GM20000 (cell line): ENCODE data around the gene AMD1.

Source experiments
- DNase-seq: peaks from one replicate; pipeline ENCODE4 v3.0.0; 2012; ENCODE audit warnings: low spot score
- TF ChIP-seq, protein P1 (sequence below): IDR thresholded peaks from 2 replicates; pipeline ENCODE4 v1.5.1; 2012; ENCODE audit warnings: mild to moderate bottlenecking, control low read depth; ENCODE audit errors: extremely low read depth, missing control alignments

Gene AMD1

DNA sequence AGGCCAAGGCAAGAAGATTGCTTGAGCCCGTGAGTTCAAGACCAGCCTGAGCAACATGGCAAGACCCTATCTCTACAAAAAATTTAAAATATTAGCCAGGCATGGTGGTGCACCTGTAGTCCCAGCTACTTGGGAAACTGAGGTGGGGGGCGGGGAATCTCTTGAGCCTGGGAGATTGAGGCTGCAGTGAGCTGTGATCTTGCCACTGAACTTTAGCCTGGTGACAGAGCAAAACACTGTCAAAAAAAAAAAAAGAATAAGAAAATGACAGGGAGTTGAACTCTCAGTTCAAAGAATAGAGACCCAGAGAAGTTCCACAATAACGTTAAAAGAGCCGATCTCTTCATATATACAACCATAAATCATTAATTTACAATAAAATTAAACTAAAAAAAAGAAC lies 24.8 kb upstream of the AMD1 start:
- TF ChIP-seq, protein P1, sequence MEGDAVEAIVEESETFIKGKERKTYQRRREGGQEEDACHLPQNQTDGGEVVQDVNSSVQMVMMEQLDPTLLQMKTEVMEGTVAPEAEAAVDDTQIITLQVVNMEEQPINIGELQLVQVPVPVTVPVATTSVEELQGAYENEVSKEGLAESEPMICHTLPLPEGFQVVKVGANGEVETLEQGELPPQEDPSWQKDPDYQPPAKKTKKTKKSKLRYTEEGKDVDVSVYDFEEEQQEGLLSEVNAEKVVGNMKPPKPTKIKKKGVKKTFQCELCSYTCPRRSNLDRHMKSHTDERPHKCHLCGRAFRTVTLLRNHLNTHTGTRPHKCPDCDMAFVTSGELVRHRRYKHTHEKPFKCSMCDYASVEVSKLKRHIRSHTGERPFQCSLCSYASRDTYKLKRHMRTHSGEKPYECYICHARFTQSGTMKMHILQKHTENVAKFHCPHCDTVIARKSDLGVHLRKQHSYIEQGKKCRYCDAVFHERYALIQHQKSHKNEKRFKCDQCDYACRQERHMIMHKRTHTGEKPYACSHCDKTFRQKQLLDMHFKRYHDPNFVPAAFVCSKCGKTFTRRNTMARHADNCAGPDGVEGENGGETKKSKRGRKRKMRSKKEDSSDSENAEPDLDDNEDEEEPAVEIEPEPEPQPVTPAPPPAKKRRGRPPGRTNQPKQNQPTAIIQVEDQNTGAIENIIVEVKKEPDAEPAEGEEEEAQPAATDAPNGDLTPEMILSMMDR, result no peak
- no peak for DNase-seq

DNA sequence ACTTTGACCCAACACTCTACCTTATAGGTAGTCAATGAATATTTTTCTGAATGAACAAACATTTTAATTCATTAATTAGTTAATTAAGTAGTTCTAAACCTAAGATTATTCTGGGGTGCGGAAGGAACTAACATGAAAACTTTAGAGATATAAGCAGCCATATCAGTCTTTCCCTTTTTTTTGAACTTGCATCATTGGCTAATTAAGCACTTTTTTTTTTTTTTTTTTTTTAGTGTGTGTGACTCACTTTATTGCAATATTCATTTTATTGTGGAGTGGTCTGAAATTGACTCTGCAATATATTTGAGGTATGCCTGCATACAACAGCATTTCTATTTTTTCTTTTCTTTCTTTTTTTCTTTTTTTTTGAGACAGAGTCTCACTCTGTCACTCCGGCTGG lies 21.8 kb upstream of the AMD1 start:
- TF ChIP-seq, protein P1, result no peak
- DNase-seq, result no peak

DNA sequence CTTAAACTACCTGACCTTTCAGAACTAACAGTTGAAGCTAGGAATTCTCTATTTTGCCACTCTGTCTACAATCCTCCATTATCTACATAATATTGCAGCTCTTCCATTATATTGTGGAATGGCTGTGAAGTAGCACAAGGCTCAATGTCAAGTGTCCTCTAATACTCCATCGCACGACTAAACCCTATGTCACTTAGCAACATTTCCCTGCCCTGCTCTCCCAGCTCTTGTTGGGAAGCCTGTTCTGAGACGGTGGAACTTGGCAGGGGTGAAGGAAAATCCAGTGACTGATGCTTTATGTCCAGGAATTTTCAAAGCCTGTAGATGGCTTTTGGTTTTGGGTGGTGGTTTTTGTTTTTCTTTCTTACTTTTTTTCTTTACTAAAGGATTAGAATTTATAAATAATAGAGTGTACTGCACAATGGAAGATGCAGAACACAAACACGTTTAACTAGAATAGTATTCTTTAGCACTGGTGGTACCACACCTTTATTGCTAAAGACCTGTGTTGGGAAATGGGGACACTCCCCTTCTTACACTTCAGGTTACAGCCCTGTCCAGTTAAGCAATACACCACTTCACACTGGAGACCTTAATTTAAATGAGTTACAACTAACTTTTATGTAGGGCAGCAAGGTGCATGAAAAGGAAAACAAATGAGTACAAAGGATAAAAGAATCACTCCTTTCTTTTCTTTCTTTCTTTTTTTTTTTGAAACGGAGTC lies 20.7 kb upstream of the AMD1 start:
- no peak for DNase-seq
- TF ChIP-seq, protein P1, result no peak

DNA sequence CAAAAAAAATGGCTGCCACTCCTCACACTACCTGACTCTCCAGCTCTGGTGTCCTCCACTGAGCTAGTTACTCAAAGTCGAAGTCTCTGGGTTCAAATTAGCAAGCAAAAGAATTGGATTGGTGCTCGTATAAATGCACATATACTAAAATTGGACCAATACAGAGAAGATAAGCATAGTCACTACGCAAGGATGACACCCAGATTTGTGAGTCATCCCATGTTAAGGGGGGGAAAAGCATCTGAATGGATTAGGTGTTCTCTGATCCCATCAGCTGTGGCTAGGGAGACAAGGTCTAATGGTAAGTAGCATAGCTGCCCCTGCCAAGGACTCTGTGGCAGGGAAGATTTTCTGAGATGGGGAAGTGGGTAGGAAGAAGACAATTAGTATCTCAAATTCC lies 18.3 kb upstream of the AMD1 start:
- TF ChIP-seq, protein P1, result no peak
- DNase-seq, result no peak

DNA sequence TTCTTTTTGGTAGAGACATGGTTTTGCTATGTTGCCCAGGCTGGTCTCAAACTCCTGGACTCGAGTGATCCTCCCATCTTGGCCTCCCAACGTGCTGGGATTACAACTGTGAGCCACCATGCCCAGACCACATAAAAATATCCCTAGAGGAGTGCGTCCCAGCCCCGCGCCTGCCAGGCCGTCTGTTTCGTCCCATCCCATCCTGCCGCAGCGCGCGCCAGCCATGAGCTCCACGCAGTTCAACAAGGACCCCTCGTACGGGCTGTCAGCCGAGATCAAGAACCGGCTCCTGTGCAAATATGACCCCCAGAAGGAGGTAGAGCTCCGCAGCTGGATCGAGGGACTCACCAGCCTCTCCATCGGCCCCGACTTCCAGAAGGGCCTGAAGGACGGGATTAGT lies 16.6 kb upstream of the AMD1 start:
- DNase-seq, result no peak
- TF ChIP-seq, protein P1, result no peak

DNA sequence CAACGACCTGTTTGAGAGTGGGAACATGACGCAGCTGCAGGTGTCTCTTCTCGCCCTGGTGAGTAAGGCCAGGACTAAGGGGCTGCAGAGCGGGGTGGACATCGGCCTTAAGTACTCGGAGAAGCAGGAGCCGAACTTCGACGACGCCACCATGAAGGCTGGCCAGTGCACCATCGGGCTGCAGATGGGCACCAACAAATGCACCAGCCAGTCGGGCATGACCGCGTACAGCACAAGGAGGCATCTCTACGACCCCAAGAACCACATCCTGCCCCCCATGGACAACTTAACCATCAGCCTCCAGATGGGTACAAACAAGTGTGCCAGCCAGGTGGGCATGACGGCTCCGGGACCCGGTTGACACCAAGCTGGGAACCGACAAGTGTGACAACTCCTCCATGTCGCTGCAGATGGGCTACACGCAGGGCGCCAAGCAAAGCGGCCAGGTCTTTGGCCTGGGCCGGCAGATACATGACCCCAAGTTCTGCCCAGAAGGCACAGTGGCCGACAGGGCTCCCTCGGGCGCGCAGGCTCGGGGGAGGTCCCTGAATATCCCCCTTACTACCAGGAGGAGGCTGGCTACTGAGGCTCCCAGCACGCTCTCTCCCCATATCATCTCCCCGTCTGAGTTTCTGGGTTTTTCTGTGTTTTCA lies 15.9 kb upstream of the AMD1 start:
- DNase-seq, result no peak
- TF ChIP-seq, protein P1, result no peak

DNA sequence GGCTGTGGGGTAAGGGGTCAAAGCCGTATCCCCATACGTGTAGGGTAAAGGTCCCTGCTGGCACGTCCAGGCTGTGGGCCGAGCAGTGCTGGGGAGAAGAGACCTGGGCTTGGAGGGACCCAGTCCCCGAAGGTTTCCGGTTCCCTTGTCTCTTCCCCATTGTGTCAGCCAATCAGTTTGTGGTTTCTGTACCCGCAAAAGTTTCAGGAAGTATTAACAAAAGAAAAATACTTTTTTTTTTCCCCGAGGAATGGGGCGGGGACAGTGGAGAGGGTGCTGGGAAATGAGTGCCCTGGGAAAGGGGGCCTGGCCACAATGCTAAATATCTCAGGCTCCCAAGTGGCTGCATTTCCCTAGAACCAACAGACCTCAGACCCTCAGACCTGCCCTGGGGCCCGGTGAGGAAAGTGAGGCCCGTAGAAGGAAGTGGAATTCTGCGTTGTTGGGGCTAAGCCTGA lies 15.2 kb upstream of the AMD1 start:
- TF ChIP-seq, protein P1, result no peak

More for the DNA sequence above, 15.2 kb upstream of the AMD1 start:
- peak; percentile 53 for DNase-seq
